ENCODE measurements around the gene VAMP1. TPM values are rescaled to one million over a fixed set of nuclear protein-coding genes. Genes with fewer than 3 reads are reported as not detected.

VAMP1 gene, protein sequence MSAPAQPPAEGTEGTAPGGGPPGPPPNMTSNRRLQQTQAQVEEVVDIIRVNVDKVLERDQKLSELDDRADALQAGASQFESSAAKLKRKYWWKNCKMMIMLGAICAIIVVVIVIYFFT
- total RNA-seq: 1 to 10 TPM; 2.1 to 5.4 (median 3.7) TPM

DNA sequence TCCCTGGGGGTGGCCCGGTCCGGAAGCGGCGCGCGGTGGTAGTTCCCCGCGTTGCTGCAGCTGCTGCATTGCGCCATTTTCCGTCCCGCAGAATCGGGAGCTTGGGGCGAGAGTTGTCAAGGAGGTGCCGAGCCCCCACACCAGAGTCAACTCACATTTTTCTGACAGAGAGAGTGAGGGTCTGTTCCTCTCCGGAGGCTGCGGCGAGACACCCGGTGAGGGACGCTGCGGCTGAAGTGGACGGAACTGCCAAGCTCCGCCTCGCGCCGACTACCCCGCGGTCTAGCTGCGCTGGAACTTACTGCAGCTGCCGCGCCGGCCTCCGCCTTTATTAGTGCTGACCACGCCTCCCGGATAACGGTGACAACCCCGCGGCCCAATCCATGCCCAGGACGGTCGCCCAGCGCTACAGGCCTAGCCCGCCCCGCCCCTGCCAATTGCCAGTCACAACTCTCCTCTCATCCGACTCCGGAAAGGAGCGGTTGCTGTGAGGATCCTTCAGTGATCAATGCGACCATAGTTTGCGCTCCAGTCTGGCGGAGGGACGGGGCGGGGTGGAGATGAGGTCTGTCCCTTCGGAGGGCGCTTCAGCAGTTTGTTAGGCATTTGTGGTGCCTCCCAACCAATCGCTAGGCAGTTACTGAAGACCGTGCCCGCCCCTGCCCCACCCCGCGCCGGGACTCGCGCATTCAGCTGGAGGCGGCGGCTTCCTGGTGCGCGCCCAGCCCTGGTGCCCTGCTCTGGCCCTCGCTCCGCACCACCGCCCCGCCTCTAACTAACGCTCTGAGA lies at the start of gene VAMP1:
VAMP1 (minus strand) TSS at position 303 of the 789 bp plus-strand sequence; CDS start at position 157, 146 bp downstream.
- 1% methylated on average over 31 of the region's 69 CpGs for WGBS
- peaks cover 35% of the 10 kb centered on the region for H3K4me1 ChIP-seq

DNA sequence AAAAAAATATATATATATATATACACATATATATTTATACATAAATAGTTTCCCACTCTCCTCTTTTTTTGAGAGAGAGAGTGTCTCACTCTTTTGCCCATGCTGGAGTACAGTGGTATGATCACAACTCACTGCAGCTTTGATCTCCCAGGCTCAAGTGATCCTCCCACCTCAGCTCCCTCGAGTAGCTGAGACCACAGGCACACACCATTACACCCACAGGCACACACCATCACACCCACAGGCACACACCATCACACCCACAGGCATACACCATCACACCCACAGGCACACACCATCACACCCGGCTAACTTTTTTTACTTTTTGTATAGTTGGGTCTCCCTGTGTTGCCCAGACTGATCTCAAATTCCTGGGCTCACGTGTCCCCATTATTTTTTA lies 49.7 kb upstream of the VAMP1 start:
- no peak for DNase-seq (ENCODE audit: low spot score in 2 of 2)
- Histone ChIP-seq H3K4me3 (no peak overlapping the region), H3K36me3 (peaks cover 91% of the 10 kb centered on the region), H3K27me3 (no peaks in the 10 kb centered on the region), H3K4me1 (no peaks in the 10 kb centered on the region), H3K27ac (no peak overlapping the region), H3K9me3 (no peaks in the 10 kb centered on the region)
- WGBS: 89% methylated on average over 3 of the region's 3 CpGs
- TF ChIP-seq, protein P1, sequence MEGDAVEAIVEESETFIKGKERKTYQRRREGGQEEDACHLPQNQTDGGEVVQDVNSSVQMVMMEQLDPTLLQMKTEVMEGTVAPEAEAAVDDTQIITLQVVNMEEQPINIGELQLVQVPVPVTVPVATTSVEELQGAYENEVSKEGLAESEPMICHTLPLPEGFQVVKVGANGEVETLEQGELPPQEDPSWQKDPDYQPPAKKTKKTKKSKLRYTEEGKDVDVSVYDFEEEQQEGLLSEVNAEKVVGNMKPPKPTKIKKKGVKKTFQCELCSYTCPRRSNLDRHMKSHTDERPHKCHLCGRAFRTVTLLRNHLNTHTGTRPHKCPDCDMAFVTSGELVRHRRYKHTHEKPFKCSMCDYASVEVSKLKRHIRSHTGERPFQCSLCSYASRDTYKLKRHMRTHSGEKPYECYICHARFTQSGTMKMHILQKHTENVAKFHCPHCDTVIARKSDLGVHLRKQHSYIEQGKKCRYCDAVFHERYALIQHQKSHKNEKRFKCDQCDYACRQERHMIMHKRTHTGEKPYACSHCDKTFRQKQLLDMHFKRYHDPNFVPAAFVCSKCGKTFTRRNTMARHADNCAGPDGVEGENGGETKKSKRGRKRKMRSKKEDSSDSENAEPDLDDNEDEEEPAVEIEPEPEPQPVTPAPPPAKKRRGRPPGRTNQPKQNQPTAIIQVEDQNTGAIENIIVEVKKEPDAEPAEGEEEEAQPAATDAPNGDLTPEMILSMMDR (IDR thresholded peaks at IDR 0.05): no peak
- TF ChIP-seq POLR2A (IDR thresholded peaks at IDR 0.05) (no peak), POLR2AphosphoS5 (IDR thresholded peaks at IDR 0.05) (no peak), EP300 (IDR thresholded peaks at IDR 0.05) (no peak)

More for the DNA sequence above, at the start of gene VAMP1:
- peak within 1 kb of the TSS; percentile 53 for H3K4me3 ChIP-seq
- H3K27ac ChIP-seq: peak within 1 kb of the TSS; percentile 76
- DNase-seq (ENCODE audit: low spot score in 2 of 2): peak; percentile 99 to 100
- TF ChIP-seq EP300 (IDR thresholded peaks at IDR 0.05) (no peak), POLR2AphosphoS5 (IDR thresholded peaks at IDR 0.05) (peak; percentile 39 to 93 (median 86)), POLR2A (IDR thresholded peaks at IDR 0.05) (peak; percentile 95 to 99)
- TF ChIP-seq, protein P1 (IDR thresholded peaks at IDR 0.05): peak in 1 of 2 donors; percentile 15
- peaks cover 10% of the 10 kb centered on the region for H3K36me3 ChIP-seq
- H3K27me3 ChIP-seq: no peaks in the 10 kb centered on the region
- H3K9me3 ChIP-seq: no peaks in the 10 kb centered on the region

DNA sequence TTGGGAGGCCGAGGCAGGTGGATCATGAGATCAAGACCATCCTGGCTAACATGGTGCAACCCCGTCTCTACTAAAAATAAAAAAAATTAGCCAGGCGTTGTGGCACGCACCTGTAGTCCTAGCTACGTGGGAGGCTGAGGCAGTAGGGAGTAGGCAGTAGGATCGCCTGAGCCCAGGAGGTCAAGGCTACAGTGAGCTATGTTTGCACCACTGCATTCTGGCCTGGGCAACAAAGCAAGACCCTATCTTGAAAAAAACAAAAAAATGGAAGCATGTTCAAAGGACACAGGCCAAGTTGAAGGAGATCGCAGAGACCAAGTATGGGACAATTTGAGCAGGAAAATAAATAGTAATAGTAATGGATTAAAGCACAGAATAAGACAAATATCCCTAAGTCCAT lies 37.6 kb upstream of the VAMP1 start:
- H3K27me3 ChIP-seq: no peaks in the 10 kb centered on the region
- no peak for DNase-seq (ENCODE audit: low spot score in 2 of 2)
- H3K4me1 ChIP-seq: no peaks in the 10 kb centered on the region
- TF ChIP-seq EP300 (IDR thresholded peaks at IDR 0.05) (no peak), POLR2A (IDR thresholded peaks at IDR 0.05) (no peak), POLR2AphosphoS5 (IDR thresholded peaks at IDR 0.05) (no peak)
- TF ChIP-seq, protein P1 (IDR thresholded peaks at IDR 0.05): no peak
- peaks cover 37% of the 10 kb centered on the region for H3K36me3 ChIP-seq
- H3K4me3 ChIP-seq: no peak overlapping the region
- 75% methylated on average over 7 of the region's 7 CpGs for WGBS
- H3K9me3 ChIP-seq: no peaks in the 10 kb centered on the region
- no peak overlapping the region for H3K27ac ChIP-seq

DNA sequence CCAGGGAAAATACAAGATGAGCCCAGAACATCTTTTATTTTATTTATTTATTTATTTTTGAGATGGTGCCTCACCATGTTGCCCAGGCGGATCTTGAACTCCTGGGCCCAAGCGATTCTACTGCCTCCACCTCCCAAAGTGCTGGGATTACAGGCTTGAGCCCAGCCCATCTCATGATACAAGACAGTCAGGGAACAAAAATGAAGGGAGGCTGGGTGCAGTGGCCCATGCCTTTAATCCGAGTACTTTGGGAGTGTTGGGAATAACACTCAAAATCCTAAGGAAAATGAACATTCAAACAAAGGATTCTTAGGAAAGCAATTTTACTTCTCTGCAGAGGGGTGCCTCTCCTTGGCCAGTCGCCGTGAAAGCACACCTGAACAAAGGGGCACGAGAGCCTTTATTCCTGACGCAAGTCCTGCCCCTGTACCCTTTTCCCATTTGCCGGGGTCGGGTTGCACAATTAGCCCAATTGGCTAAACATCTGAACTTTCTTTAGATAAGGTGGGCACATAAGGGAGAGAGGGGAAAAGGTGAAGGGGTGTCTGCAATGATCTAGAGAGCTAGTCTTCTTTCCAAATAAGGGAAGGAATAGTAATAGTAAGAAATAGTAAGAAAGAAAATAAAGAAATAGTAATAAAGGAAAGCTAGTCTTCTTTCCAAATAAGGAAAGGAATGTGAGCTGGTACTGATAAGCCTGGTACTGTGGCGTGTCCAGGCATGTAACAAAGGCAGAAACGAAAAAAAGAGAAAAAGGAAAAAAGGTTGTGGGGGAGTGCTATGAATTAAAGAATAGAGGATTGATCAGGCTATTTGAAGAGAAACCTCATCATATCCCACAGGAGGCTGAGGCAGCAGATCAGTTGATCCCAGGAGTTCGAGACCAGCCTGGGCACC lies 36.9 kb upstream of the VAMP1 start:
- no peak for DNase-seq (ENCODE audit: low spot score in 2 of 2)
- no peak overlapping the region for H3K4me3 ChIP-seq
- H3K27me3 ChIP-seq: no peaks in the 10 kb centered on the region
- H3K9me3 ChIP-seq: no peaks in the 10 kb centered on the region
- H3K4me1 ChIP-seq: no peaks in the 10 kb centered on the region
- H3K27ac ChIP-seq: no peak overlapping the region
- WGBS: 65% methylated on average over 12 of the region's 12 CpGs
- peaks cover 30% of the 10 kb centered on the region for H3K36me3 ChIP-seq
- TF ChIP-seq POLR2AphosphoS5 (IDR thresholded peaks at IDR 0.05) (no peak), POLR2A (IDR thresholded peaks at IDR 0.05) (no peak), EP300 (IDR thresholded peaks at IDR 0.05) (no peak)
- TF ChIP-seq, protein P1 (IDR thresholded peaks at IDR 0.05): no peak
